Effector memory CD8-positive, alpha-beta T cell (primary cell): ENCODE results near the gene SCD5.

Experiments used
- ATAC-seq: fragments of 150-1000 bp; cut with Tn5 transposase; replicated peaks from 2 replicates; pipeline ENCODE4 v1.10.0; 2021; ENCODE audit warnings: mild to moderate bottlenecking, moderate library complexity
- DNase-seq, 3 experiments: peaks; one replicate each; pipeline ENCODE4 v3.0.0; 2021
- H3K27ac Mint-ChIP-seq, 2 donors: one replicate each; pipeline ENCODE4 v1.8.0; 2022; ENCODE audit warnings: mild to moderate bottlenecking in 2 of 2, mixed read lengths in 2 of 2, moderate library complexity in 2 of 2
- H3K27me3 Mint-ChIP-seq, 2 donors: one replicate each; pipeline ENCODE4 v1.8.0; 2022; ENCODE audit warnings: mixed read lengths in 2 of 2
- H3K36me3 Mint-ChIP-seq: one replicate; pipeline ENCODE4 v1.8.0; 2022; ENCODE audit warnings: mild to moderate bottlenecking, moderate library complexity, mixed read lengths; ENCODE audit not compliant: insufficient read depth
- H3K4me1 Mint-ChIP-seq, 2 donors: one replicate each; pipeline ENCODE4 v1.8.0; 2022; ENCODE audit warnings: low read depth in 2 of 2, mixed read lengths in 2 of 2
- H3K4me3 Mint-ChIP-seq, 2 donors: one replicate each; pipeline ENCODE4 v1.8.0; 2022; ENCODE audit warnings: mild to moderate bottlenecking in 2 of 2, mixed read lengths in 2 of 2, moderate library complexity in 2 of 2
- H3K9me3 Mint-ChIP-seq, 2 donors: one replicate each; pipeline ENCODE4 v1.8.0; 2022; ENCODE audit warnings: mixed read lengths in 2 of 2

Gene SCD5

DNA sequence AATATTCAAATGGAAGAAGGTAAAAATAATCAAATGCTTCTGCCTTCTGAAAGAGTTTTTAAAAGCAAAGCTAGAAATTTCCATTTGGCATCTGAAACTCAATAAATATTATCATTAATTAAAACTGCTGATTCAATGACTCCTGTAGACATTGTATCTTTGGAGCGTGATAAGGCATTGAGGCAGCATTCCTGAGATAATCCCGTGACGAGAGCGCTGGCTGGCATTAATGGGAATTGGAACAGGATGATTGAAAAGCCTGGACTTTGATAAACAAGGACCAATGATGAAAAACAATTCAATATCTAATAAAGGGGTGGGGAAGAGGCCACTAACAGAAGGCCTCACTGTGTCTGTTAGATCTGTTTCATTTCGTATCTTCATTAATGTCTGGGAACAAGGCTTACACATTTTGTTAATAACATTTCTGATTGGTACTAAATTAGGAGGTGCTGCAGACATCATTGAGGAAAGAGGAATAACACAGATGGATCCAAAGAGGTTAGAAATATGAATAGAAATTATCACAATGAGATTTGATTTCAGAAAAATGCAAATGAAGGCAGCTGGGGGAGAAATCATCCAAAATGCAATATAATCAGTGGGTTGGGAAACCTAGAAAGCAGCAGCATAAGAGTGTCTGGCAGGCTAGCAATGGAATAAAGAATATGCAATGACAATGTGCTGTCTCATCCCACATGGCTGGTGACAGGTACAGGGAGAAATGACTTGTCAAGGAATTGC is 102.3 kb downstream of the SCD5 start:
- Mint-ChIP-seq H3K4me1 (no peaks in the 10 kb centered on the region), H3K9me3 (no peaks in the 10 kb centered on the region)

DNA sequence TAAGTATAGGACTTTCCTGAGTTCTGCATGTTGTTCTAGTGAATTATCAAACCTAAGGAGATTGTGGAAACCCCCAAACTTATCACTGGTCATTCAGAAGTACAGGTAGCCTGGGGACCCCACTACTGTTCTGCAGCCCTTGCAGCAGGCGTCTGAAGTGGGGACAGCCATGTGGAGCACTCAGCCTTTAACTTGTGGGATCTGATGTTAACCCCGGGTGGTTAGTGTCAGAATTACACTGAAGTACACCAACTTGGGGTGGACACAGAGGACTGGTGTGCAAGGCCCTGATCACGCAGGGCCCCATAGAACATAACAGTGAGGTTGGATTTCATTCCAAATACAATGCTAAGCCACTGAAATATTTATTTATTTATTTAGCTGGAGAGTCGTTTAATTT is 103.7 kb downstream of the SCD5 start:
- ATAC-seq (no peak), DNase-seq (no peak)
- H3K9me3 Mint-ChIP-seq, result no peaks in the 10 kb centered on the region
- no peaks in the 10 kb centered on the region for H3K4me1 Mint-ChIP-seq
- H3K4me3 Mint-ChIP-seq, result no peak overlapping the region
- no peaks in the 10 kb centered on the region for H3K27me3 Mint-ChIP-seq
- no peaks in the 10 kb centered on the region for H3K36me3 Mint-ChIP-seq
- no peak overlapping the region for H3K27ac Mint-ChIP-seq

More for the DNA sequence above, 102.3 kb downstream of the SCD5 start:
- ATAC-seq (no peak), DNase-seq (no peak)
- H3K4me3 Mint-ChIP-seq, result no peak overlapping the region
- no peaks in the 10 kb centered on the region for H3K27me3 Mint-ChIP-seq
- H3K27ac Mint-ChIP-seq, result peak overlapping the region in 1 of 2 donors; percentile 58
- H3K36me3 Mint-ChIP-seq, result no peaks in the 10 kb centered on the region

DNA sequence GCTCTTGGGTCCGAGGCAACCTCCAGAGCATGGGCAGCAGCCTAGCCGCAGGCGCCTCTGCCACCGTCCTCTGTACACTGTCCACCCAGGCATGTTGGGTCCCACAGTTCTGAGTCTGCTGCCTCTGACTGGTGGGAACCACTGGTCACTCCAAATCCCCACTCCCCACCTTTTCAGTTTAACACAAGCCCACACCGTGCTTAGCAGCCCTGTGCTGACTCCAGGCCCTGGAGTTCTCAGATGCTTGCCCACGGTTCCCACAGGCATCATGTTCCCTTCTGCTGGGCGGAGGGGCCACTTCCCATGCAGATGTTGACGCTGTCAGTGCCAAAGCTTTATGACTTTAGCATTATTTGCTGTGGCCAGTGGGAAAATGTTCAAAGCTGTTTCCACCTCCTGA is 104.5 kb downstream of the SCD5 start:
- H3K4me3 Mint-ChIP-seq, result no peak overlapping the region
- no peaks in the 10 kb centered on the region for H3K4me1 Mint-ChIP-seq
- no peaks in the 10 kb centered on the region for H3K36me3 Mint-ChIP-seq
- DNase-seq, result no peak
- ATAC-seq, result no peak
- H3K27ac Mint-ChIP-seq, result no peak overlapping the region
- H3K27me3 Mint-ChIP-seq, result no peaks in the 10 kb centered on the region
- H3K9me3 Mint-ChIP-seq, result no peaks in the 10 kb centered on the region

DNA sequence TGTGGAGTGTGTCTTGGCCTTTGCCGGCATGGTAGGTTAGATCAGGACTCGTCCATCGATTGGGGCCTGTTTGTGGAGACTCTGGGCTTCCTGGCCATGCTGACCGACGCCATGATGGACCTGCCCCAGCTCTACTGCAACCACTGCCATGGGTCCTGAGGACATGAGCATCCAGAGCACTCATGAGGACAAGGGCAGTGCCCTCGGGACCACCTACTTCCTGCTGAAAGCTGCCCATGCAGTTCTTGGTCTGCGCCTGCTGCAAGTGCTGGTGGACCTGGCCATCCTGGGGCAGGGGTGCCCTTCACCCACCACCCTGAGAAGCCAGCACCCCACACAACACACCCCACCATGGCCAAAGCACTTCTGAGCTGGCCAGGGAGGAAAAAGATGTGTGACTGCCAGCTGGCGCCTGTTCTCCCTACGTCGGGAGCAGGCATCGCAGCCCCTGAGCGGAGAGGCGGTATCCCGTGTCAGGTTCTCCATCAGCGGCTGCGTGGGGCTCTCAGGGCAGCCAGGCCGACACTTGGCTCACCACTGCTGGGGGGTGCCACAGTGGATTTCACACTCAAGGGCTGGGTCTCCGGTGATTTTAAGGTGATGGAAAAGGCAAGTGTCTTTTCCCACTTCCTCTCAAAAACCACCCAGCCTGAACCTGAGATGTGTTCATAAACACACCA is 106.4 kb downstream of the SCD5 start:
- ATAC-seq, result no peak

DNA sequence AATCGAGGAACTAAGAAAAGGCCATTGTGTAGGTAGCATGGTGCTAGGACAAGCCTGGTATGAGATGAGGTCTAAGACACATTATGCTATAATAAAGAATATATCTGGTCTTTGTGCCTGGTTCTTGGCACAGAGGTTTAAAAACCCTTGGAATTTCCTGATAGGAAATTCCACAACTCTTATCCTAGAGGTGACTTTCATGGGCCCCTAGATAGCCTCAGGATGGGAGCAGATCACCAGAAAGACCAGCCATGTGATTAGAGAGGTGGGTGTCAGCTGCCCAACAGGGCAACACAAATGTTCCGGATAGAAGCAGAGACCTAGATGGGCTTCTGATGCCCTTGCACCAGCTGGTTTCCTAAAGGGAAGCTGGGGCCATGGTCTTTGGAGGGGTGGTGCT is 107.2 kb downstream of the SCD5 start:
- Mint-ChIP-seq H3K9me3 (no peaks in the 10 kb centered on the region), H3K4me1 (no peaks in the 10 kb centered on the region), H3K27ac (no peak overlapping the region), H3K36me3 (no peaks in the 10 kb centered on the region), H3K4me3 (no peak overlapping the region), H3K27me3 (no peaks in the 10 kb centered on the region)
- ATAC-seq (no peak), DNase-seq (no peak)

More for the DNA sequence above, 106.4 kb downstream of the SCD5 start:
- H3K9me3 Mint-ChIP-seq, result no peaks in the 10 kb centered on the region
- H3K36me3 Mint-ChIP-seq, result no peaks in the 10 kb centered on the region
- no peaks in the 10 kb centered on the region for H3K27me3 Mint-ChIP-seq
- H3K4me1 Mint-ChIP-seq, result no peaks in the 10 kb centered on the region
- no peak overlapping the region for H3K27ac Mint-ChIP-seq
- H3K4me3 Mint-ChIP-seq, result no peak overlapping the region
- DNase-seq, result no peak

DNA sequence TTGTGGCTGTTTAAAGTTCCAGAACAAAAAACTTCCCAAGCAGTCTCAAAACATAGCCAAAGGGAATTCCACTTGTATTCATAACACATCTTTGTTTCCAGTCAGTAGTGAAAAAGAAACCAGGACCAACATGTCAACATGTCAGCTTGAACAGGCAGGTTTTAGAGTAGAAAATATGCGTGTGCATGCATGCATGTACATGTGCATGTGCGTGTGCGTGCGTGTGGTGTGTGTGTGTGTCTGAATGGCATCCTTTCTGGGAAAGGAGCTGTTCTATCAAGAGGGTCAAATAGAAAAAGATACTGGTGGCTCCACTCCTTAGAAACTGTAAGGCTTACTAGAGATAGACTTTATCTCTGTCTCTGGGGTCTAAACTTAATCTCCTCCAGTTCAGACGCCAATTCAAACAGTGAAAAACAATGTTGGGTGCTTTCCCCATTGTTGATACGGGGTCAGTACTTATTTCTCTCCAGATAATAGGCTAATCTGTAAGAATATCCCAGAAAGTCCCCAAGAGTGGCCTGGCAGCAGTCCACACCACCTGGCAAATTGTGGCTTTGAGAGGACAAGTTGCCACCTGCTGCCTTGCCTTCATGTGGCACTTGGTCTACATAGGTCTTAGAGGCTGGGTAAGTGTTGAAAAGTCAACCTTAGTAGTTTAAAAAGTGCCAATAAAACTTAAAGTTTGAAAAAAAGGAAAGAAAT is 110.4 kb downstream of the SCD5 start:
- H3K27ac Mint-ChIP-seq, result no peak overlapping the region
- no peaks in the 10 kb centered on the region for H3K36me3 Mint-ChIP-seq
- H3K4me1 Mint-ChIP-seq, result no peaks in the 10 kb centered on the region
- no peak overlapping the region for H3K4me3 Mint-ChIP-seq
- H3K9me3 Mint-ChIP-seq, result no peaks in the 10 kb centered on the region
- ATAC-seq (no peak), DNase-seq (no peak)
- no peaks in the 10 kb centered on the region for H3K27me3 Mint-ChIP-seq

DNA sequence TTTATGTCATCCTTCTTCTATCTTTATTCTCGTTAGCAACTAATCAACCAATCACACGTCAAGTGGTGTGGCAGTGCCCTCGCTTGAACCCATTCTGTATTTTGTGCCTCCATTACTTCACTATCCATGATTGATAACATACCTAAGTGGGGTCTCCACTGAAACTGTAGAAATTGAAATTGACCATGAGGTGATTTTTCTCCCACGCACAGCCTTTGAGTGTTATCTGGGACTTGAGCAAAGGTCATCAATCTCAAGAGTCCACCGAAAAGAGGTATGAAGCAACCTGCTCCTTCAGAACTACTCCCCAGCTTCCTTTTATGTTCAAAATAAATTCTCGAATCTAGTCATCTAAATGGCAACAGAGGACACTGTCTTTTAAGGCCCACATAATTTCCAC is 111.1 kb downstream of the SCD5 start:
- H3K27ac Mint-ChIP-seq, result no peak overlapping the region
- H3K4me3 Mint-ChIP-seq, result no peak overlapping the region
- no peaks in the 10 kb centered on the region for H3K9me3 Mint-ChIP-seq
- H3K36me3 Mint-ChIP-seq, result no peaks in the 10 kb centered on the region
- no peaks in the 10 kb centered on the region for H3K27me3 Mint-ChIP-seq
- DNase-seq (no peak), ATAC-seq (no peak)
- H3K4me1 Mint-ChIP-seq, result no peaks in the 10 kb centered on the region

DNA sequence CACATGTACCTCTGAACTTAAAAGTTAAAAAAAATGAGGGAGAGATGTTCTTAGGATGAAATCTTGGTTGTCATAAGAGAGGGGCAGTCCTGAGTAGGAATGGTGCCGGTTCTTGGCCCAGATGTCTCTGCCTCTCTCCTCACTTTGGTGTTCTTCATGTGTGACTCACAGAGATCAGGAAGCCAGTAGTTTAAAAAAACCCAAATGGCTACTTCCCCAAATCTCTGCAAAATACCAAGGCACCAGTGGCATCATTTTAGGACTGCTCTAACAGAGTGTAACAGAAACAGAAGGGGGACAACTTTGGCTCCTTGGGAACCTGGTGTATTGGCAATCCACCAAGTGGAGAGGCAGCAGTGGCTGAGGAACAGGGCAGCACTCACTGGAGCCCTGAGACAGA is 116.8 kb downstream of the SCD5 start:
- Mint-ChIP-seq H3K27me3 (peaks cover 0 to 7% of the 10 kb centered on the region in 2 donors), H3K4me1 (peaks cover 0 to 4% of the 10 kb centered on the region in 2 donors), H3K9me3 (no peaks in the 10 kb centered on the region), H3K4me3 (no peak overlapping the region), H3K36me3 (no peaks in the 10 kb centered on the region), H3K27ac (no peak overlapping the region)
- no peak for DNase-seq
- no peak for ATAC-seq

DNA sequence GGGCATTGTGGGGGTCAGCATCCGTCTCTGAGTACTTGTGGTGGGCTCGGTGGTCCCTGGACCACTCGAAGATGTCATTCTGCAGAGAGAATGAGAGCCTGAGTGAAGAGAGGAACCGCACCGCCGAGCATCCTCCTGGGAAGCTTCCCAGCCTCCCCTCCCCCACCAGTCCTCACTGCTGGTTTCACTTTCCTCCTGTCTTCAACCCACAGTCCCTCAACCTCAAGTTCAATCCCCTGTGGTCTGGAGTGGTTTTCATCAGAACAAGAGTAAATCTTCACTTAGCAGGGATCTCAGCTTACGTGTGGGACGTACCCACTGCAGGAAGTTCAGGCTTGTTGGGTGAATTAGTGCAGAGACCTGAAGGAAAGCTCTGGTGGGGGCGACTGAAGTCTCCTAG is 117.8 kb downstream of the SCD5 start:
- no peak for DNase-seq

DNA sequence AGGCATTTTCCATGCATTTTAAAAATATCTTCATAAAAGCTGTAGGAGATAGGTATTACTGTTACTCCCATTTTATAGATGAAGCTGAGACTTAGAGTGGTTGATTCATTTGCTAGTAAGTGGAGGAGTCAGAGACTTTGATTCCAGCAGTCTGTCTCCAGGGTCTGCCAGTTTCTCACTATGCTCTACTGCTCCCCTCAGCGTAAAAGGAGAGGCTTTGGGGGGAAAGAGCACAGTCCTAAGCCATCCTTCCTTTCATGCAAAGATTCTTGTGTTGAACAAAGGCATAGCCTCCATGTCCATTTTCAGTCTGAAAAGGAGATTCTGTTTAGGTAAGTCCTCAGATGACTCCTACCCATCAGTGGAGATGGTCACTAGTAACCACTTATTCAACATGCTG is 119.1 kb downstream of the SCD5 start:
- Mint-ChIP-seq H3K9me3 (no peaks in the 10 kb centered on the region), H3K36me3 (no peaks in the 10 kb centered on the region), H3K27ac (no peak overlapping the region), H3K4me3 (no peak overlapping the region), H3K4me1 (peaks cover 0 to 4% of the 10 kb centered on the region in 2 donors), H3K27me3 (peaks cover 0 to 7% of the 10 kb centered on the region in 2 donors)
- DNase-seq (no peak), ATAC-seq (no peak)

More for the DNA sequence above, 117.8 kb downstream of the SCD5 start:
- Mint-ChIP-seq H3K4me1 (peaks cover 0 to 4% of the 10 kb centered on the region in 2 donors), H3K36me3 (no peaks in the 10 kb centered on the region), H3K27me3 (peaks cover 0 to 7% of the 10 kb centered on the region in 2 donors), H3K4me3 (no peak overlapping the region), H3K27ac (no peak overlapping the region), H3K9me3 (no peaks in the 10 kb centered on the region)
- ATAC-seq, result no peak

DNA sequence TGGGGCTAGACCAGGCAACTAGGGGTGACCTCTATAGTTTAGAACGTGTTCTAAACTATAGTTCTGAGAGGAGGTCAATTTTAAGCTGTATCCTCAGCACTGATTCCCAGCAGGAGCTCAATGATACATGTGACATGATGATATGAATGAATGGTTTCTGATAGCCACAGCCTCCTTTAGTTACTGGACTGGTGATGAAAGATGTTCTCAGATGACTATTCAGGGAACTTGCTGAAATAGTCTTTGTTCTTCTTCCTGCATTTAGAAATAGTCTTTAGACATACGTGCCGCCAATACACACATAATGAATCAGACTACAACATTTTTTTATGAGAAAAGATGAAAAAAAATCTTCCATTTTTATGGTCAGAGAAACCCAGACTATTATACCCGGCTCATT is 120.5 kb downstream of the SCD5 start:
- DNase-seq, result no peak
- H3K4me1 Mint-ChIP-seq, result peaks cover 0 to 4% of the 10 kb centered on the region in 2 donors
- no peak overlapping the region for H3K4me3 Mint-ChIP-seq
- H3K9me3 Mint-ChIP-seq, result no peaks in the 10 kb centered on the region
- H3K27ac Mint-ChIP-seq, result no peak overlapping the region
- peaks cover 0 to 7% of the 10 kb centered on the region in 2 donors for H3K27me3 Mint-ChIP-seq
- H3K36me3 Mint-ChIP-seq, result no peaks in the 10 kb centered on the region
- no peak for ATAC-seq

DNA sequence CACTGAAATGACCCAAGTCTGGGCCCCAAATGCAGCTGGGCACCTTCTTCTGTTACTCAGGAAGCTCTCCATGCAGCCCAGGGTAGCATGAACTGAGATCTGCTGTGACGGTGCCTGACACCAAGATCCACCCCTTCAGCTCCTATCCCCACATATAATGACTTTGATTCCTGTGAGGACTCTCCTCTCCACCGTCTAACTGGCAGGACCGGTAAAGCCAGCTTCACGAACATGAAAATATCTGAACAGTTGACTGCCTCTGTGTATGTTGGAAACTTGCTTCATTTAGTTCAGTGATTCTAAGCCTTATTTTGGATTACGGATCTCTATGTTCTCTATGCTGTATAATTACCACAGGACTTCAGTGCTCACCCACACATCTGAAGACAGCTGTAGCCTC is 121.3 kb downstream of the SCD5 start:
- no peak for ATAC-seq
- no peak for DNase-seq
- peaks cover 0 to 4% of the 10 kb centered on the region in 2 donors for H3K4me1 Mint-ChIP-seq
- H3K9me3 Mint-ChIP-seq, result no peaks in the 10 kb centered on the region
- H3K27ac Mint-ChIP-seq, result no peak overlapping the region
- H3K27me3 Mint-ChIP-seq, result peaks cover 0 to 7% of the 10 kb centered on the region in 2 donors
- no peaks in the 10 kb centered on the region for H3K36me3 Mint-ChIP-seq
- H3K4me3 Mint-ChIP-seq, result no peak overlapping the region

DNA sequence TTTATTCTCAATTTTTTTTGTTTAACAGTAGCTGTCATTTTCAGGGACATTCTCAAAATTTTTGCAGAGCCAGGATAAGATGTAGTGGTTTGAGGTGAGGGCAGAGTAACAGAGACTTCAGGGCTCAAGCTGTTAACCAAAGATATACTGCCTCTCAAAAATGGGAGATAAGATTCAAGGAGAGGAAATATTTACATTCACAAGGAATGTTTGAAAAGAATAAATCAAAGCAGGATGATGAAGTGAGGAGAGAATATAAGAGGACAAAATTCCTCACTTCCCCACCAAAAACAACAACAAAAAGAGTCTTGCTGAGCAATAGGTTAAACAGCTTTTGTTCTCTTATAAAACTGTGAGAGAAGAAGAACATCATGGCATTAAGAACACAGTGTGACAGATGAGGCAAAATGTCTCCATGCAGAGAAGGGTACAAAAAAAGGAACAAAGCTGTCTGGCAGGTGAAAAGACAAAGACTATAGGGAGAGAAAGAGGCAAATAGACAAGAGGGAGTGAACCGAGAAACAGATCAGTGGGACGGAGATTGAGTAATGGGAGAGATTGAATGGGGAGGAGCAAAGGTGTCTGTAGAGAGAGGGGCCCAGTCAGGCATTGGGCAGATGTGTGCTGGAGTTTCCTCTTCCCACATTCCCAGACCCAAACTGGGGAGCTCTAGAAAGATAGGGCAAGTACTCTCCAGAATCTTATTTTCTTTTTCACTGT is 130.7 kb downstream of the SCD5 start:
- no peak for ATAC-seq

More for the DNA sequence above, 130.7 kb downstream of the SCD5 start:
- Mint-ChIP-seq H3K4me1 (no peaks in the 10 kb centered on the region), H3K4me3 (no peak overlapping the region), H3K27ac (no peak overlapping the region), H3K9me3 (peaks cover 0 to 9% of the 10 kb centered on the region in 2 donors), H3K27me3 (no peaks in the 10 kb centered on the region), H3K36me3 (no peaks in the 10 kb centered on the region)
- DNase-seq, result no peak
